SK-N-SH treated with all-trans-retinoic acid at 6 μM for 48 hours (cell line): Measurements from ENCODE around the gene UNC13B.

ENCODE experiments used
- ARNTL ChIP-seq: fragments of 450-650 bp; formaldehyde crosslinking; IDR thresholded peaks from 2 replicates; pipeline ENCODE4 v1.5.0; 2020; ENCODE audit warnings: low read depth, mild to moderate bottlenecking, moderate library complexity, borderline replicate concordance
- BACH2 ChIP-seq: fragments of 250-450 bp; sonication (Bioruptor Pico); IDR thresholded peaks from 2 replicates; pipeline ENCODE4 v1.9.0; 2021; ENCODE audit warnings: mild to moderate bottlenecking, borderline replicate concordance
- CSDC2 ChIP-seq: fragments of 250-450 bp; sonication (Bioruptor Pico); IDR thresholded peaks from 2 replicates; pipeline ENCODE4 v1.5.0; 2020; ENCODE audit warnings: mild to moderate bottlenecking, moderate library complexity
- RARB ChIP-seq: fragments of 250-450 bp; sonication (Bioruptor Pico); IDR thresholded peaks from 2 replicates; pipeline ENCODE4 v1.8.0; 2021; ENCODE audit warnings: mild to moderate bottlenecking, moderate library complexity
- TCF4 ChIP-seq: fragments of 250-450 bp; sonication (Bioruptor Pico); IDR thresholded peaks from 2 replicates; pipeline ENCODE4 v1.8.0; 2021; ENCODE audit warnings: mild to moderate bottlenecking, moderate library complexity, borderline replicate concordance
- ZC3H10 ChIP-seq: fragments of 250-450 bp; sonication (Bioruptor Pico); IDR thresholded peaks from 2 replicates; pipeline ENCODE4 v1.5.1; 2021; ENCODE audit warnings: mild to moderate bottlenecking, moderate library complexity
- ZFP3 ChIP-seq: fragments of 250-450 bp; sonication (Bioruptor Pico); IDR thresholded peaks from 2 replicates; pipeline ENCODE4 v1.5.0; 2020; ENCODE audit warnings: mild to moderate bottlenecking, moderate library complexity
- ZFP30 ChIP-seq: fragments of 450-650 bp; formaldehyde crosslinking; IDR thresholded peaks from 2 replicates; pipeline ENCODE4 v1.5.0; 2022; ENCODE audit warnings: mild to moderate bottlenecking, moderate library complexity
- ZNF70 ChIP-seq: fragments of 450-650 bp; formaldehyde crosslinking; IDR thresholded peaks from 2 replicates; pipeline ENCODE4 v1.5.0; 2020; ENCODE audit warnings: mild to moderate bottlenecking, moderate library complexity
- ZNF8 ChIP-seq: fragments of 450-650 bp; formaldehyde crosslinking; IDR thresholded peaks from 2 replicates; pipeline ENCODE4 v1.5.0; 2020; ENCODE audit warnings: mild to moderate bottlenecking, moderate library complexity
- TF ChIP-seq, protein P1 (sequence below): fragments of 250-450 bp; sonication (Bioruptor Pico); IDR thresholded peaks from 2 replicates; pipeline ENCODE4 v1.8.0; 2020; ENCODE audit warnings: mild to moderate bottlenecking, moderate library complexity, borderline replicate concordance
- TF ChIP-seq, protein P2 (sequence below): fragments of 250-450 bp; sonication (Bioruptor Pico); IDR thresholded peaks from 2 replicates; pipeline ENCODE4 v1.5.1; 2020; ENCODE audit warnings: low read depth, mild to moderate bottlenecking, moderate library complexity
- TF ChIP-seq, protein P3 (sequence below): fragments of 250-450 bp; sonication (Bioruptor Pico); IDR thresholded peaks from 2 replicates; pipeline ENCODE4 v1.5.1; 2021; ENCODE audit warnings: mild to moderate bottlenecking, moderate library complexity
- TF ChIP-seq, protein P4 (sequence below): fragments of 250-450 bp; sonication (Bioruptor Pico); IDR thresholded peaks from 2 replicates; pipeline ENCODE4 v1.8.0; 2021; ENCODE audit warnings: low read depth, mild to moderate bottlenecking, moderate library complexity, borderline replicate concordance

DNA sequence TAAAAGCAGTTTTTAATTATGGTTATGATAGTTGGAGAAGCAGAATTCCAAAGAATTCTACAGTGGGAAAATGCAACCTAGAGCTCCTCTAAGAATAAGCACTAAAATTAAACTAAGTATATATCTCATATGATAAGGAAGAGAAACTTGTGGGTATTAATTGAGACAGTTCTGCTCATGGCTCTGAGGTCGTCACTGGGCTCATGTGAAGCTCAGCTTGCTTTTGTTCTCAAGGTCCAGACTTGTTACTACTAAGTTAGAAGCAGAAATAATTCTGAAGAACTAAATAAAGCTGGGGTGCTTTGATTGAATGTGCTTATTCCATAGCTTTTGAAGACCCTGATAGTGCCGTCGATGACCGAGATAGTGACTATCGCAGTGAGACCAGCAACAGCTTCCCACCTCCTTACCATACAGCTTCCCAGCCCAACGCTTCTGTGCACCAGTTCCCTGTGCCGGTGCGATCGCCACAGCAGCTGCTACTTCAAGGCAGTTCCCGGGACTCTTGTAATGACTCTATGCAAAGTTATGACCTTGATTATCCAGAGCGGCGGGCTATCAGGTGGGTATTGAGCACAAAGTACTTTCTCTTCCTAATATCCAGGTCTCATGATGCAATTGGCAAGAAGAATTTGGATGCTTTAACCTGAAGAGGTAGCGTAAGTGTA, 133.7 kb downstream of the UNC13B start:
- TF ChIP-seq, protein P1, sequence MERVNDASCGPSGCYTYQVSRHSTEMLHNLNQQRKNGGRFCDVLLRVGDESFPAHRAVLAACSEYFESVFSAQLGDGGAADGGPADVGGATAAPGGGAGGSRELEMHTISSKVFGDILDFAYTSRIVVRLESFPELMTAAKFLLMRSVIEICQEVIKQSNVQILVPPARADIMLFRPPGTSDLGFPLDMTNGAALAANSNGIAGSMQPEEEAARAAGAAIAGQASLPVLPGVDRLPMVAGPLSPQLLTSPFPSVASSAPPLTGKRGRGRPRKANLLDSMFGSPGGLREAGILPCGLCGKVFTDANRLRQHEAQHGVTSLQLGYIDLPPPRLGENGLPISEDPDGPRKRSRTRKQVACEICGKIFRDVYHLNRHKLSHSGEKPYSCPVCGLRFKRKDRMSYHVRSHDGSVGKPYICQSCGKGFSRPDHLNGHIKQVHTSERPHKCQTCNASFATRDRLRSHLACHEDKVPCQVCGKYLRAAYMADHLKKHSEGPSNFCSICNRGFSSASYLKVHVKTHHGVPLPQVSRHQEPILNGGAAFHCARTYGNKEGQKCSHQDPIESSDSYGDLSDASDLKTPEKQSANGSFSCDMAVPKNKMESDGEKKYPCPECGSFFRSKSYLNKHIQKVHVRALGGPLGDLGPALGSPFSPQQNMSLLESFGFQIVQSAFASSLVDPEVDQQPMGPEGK (CRISPR knock-in tag) = no peak
- TF ChIP-seq ARNTL (no peak), ZFP30 (CRISPR knock-in tag) (no peak), RARB (CRISPR knock-in tag) (no peak), ZFP3 (CRISPR knock-in tag) (no peak), ZC3H10 (CRISPR knock-in tag) (no peak), ZNF70 (no peak), TCF4 (CRISPR knock-in tag) (no peak), CSDC2 (CRISPR knock-in tag) (no peak), BACH2 (CRISPR knock-in tag) (no peak), ZNF8 (no peak)
- TF ChIP-seq, protein P2, sequence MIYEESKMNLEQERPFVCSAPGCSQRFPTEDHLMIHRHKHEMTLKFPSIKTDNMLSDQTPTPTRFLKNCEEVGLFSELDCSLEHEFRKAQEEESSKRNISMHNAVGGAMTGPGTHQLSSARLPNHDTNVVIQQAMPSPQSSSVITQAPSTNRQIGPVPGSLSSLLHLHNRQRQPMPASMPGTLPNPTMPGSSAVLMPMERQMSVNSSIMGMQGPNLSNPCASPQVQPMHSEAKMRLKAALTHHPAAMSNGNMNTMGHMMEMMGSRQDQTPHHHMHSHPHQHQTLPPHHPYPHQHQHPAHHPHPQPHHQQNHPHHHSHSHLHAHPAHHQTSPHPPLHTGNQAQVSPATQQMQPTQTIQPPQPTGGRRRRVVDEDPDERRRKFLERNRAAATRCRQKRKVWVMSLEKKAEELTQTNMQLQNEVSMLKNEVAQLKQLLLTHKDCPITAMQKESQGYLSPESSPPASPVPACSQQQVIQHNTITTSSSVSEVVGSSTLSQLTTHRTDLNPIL = no peak
- TF ChIP-seq, protein P3, sequence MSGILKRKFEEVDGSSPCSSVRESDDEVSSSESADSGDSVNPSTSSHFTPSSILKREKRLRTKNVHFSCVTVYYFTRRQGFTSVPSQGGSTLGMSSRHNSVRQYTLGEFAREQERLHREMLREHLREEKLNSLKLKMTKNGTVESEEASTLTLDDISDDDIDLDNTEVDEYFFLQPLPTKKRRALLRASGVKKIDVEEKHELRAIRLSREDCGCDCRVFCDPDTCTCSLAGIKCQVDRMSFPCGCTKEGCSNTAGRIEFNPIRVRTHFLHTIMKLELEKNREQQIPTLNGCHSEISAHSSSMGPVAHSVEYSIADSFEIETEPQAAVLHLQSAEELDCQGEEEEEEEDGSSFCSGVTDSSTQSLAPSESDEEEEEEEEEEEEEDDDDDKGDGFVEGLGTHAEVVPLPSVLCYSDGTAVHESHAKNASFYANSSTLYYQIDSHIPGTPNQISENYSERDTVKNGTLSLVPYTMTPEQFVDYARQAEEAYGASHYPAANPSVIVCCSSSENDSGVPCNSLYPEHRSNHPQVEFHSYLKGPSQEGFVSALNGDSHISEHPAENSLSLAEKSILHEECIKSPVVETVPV (CRISPR knock-in tag) = no peak
- TF ChIP-seq, protein P4, sequence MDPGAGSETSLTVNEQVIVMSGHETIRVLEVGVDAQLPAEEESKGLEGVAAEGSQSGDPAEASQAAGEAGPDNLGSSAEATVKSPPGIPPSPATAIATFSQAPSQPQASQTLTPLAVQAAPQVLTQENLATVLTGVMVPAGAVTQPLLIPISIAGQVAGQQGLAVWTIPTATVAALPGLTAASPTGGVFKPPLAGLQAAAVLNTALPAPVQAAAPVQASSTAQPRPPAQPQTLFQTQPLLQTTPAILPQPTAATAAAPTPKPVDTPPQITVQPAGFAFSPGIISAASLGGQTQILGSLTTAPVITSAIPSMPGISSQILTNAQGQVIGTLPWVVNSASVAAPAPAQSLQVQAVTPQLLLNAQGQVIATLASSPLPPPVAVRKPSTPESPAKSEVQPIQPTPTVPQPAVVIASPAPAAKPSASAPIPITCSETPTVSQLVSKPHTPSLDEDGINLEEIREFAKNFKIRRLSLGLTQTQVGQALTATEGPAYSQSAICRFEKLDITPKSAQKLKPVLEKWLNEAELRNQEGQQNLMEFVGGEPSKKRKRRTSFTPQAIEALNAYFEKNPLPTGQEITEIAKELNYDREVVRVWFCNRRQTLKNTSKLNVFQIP (CRISPR knock-in tag) = no peak
